A673 (cell line): ENCODE data around the gene AFAP1L1.

Experiments used
- CTCF ChIP-seq: fragments of 300-800, 200-600 bp; sonication (generic); conservative IDR thresholded peaks from 2 replicates; pipeline ENCODE4 v1.5.1; 2017; ENCODE audit warnings: low read depth, mild to moderate bottlenecking, antibody characterized with exemption, low read length, moderate library complexity, mixed read lengths
- EZH2 ChIP-seq: fragments of 200-600 bp; sonication (generic); IDR thresholded peaks from 2 replicates; pipeline ENCODE4 v1.6.1; 2017; ENCODE audit warnings: borderline replicate concordance, low read depth, mild to moderate bottlenecking, mixed read lengths, antibody characterized with exemption, low read length; ENCODE audit not compliant: poor library complexity, severe bottlenecking

DNA sequence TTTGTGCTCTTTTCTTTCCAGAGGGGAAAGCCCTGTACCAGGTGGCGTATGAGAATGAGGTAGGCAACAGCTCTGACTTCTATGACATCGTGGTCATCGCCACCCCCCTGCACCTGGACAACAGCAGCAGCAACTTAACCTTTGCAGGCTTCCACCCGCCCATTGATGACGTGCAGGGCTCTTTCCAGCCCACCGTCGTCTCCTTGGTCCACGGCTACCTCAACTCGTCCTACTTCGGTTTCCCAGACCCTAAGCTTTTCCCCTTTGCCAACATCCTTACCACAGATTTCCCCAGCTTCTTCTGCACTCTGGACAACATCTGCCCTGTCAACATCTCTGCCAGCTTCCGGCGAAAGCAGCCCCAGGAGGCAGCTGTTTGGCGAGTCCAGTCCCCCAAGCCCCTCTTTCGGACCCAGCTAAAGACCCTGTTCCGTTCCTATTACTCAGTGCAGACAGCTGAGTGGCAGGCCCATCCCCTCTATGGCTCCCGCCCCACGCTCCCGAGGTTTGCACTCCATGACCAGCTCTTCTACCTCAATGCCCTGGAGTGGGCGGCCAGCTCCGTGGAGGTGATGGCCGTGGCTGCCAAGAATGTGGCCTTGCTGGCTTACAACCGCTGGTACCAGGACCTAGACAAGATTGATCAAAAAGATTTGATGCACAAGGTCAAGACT lies 96.5 kb downstream of the AFAP1L1 start:
- TF ChIP-seq EZH2 (no peak), CTCF (no peak)
